H9 (cell line): ENCODE measurements around the gene BMP7. TPM values are rescaled to one million over a fixed set of nuclear protein-coding genes. Genes with fewer than 3 reads are reported as not detected.

ENCODE experiments used
- DNase-seq: peaks from one replicate; pipeline ENCODE4 v3.0.0-alpha.2; 2017
- H2AFZ ChIP-seq: one replicate; pipeline ENCODE4 v1.6.1; 2013; ENCODE audit warnings: mild to moderate bottlenecking, low read length, control low read depth, moderate library complexity
- H2AK5ac ChIP-seq: 2 replicates; pipeline ENCODE4 v1.6.1; 2013; ENCODE audit warnings: low read length, control low read depth, mixed read lengths; ENCODE audit not compliant: insufficient read length
- H2BK120ac ChIP-seq: one replicate; pipeline ENCODE4 v1.6.1; 2013; ENCODE audit warnings: low read depth, mild to moderate bottlenecking, low read length, control low read depth, inconsistent platforms; ENCODE audit not compliant: poor library complexity, severe bottlenecking
- H2BK12ac ChIP-seq: 2 replicates; pipeline ENCODE4 v1.6.1; 2013; ENCODE audit warnings: low read length, control low read depth, mixed read lengths, low read depth; ENCODE audit not compliant: insufficient read length
- H2BK15ac ChIP-seq: 2 replicates; pipeline ENCODE4 v1.6.1; 2013; ENCODE audit warnings: low read depth, low read length, control low read depth
- H2BK20ac ChIP-seq: one replicate; pipeline ENCODE4 v1.6.1; 2013; ENCODE audit warnings: low read depth, mild to moderate bottlenecking, low read length, control low read depth, inconsistent platforms; ENCODE audit not compliant: poor library complexity, severe bottlenecking
- H2BK5ac ChIP-seq: 2 replicates; pipeline ENCODE4 v1.6.1; 2013; ENCODE audit warnings: low read length, control low read depth, mixed read lengths; ENCODE audit not compliant: insufficient read length
- H3K14ac ChIP-seq: 2 replicates; pipeline ENCODE4 v1.6.1; 2013; ENCODE audit warnings: low read length, control low read depth; ENCODE audit not compliant: insufficient read depth
- H3K18ac ChIP-seq: 2 replicates; pipeline ENCODE4 v1.6.1; 2013; ENCODE audit warnings: low read depth, mild to moderate bottlenecking, mixed read lengths, low read length, control low read depth; ENCODE audit not compliant: insufficient read length
- H3K23ac ChIP-seq: 2 replicates; pipeline ENCODE4 v1.6.1; 2013; ENCODE audit warnings: low read length, control low read depth, mixed read lengths, low read depth; ENCODE audit not compliant: insufficient read length
- H3K23me2 ChIP-seq: 2 replicates; pipeline ENCODE4 v1.6.1; 2013; ENCODE audit warnings: low read depth, mild to moderate bottlenecking, mixed read lengths, low read length, control low read depth; ENCODE audit not compliant: insufficient read length, poor library complexity, severe bottlenecking
- H3K27ac ChIP-seq: 2 replicates; pipeline ENCODE4 v1.5.1; 2013; ENCODE audit warnings: low read length, control low read depth, mixed read lengths, low read depth; ENCODE audit not compliant: insufficient read length
- H3K27me3 ChIP-seq: 2 replicates; pipeline ENCODE4 v1.6.1; 2013; ENCODE audit warnings: low read length, control low read depth, inconsistent platforms; ENCODE audit not compliant: insufficient read depth
- H3K4ac ChIP-seq: 2 replicates; pipeline ENCODE4 v1.6.1; 2013; ENCODE audit warnings: low read depth, mild to moderate bottlenecking, control low read depth, inconsistent platforms, low read length, moderate library complexity
- H3K4me1 ChIP-seq: 2 replicates; pipeline ENCODE4 v1.6.1; 2013; ENCODE audit warnings: low read length, control low read depth, inconsistent platforms; ENCODE audit not compliant: insufficient read depth
- H3K4me2 ChIP-seq: 2 replicates; pipeline ENCODE4 v1.6.1; 2013; ENCODE audit warnings: low read length, control low read depth, mixed read lengths; ENCODE audit not compliant: insufficient read length, insufficient read depth
- H3K56ac ChIP-seq: 2 replicates; pipeline ENCODE4 v1.6.1; 2013; ENCODE audit warnings: low read depth, mild to moderate bottlenecking, mixed read lengths, low read length, control low read depth; ENCODE audit not compliant: insufficient read length
- H3K79me1 ChIP-seq: 2 replicates; pipeline ENCODE4 v1.6.1; 2013; ENCODE audit warnings: low read depth, mild to moderate bottlenecking, moderate library complexity, low read length, control low read depth, inconsistent platforms; ENCODE audit not compliant: insufficient read depth, poor library complexity, severe bottlenecking
- H3K79me2 ChIP-seq: 2 replicates; pipeline ENCODE4 v1.6.1; 2013; ENCODE audit warnings: low read length, control low read depth, inconsistent platforms; ENCODE audit not compliant: insufficient read depth
- H3K9ac ChIP-seq: 2 replicates; pipeline ENCODE4 v1.6.1; 2013; ENCODE audit warnings: low read length, control low read depth, mixed read lengths; ENCODE audit not compliant: insufficient read length; ENCODE audit errors: extremely low read depth
- H3K9me3 ChIP-seq: one replicate; pipeline ENCODE4 v1.6.1; 2013; ENCODE audit warnings: low read depth, low read length, inconsistent platforms; ENCODE audit not compliant: control insufficient read depth
- H3T11ph ChIP-seq: one replicate; pipeline ENCODE4 v1.6.1; 2013; ENCODE audit warnings: mild to moderate bottlenecking, low read length, control low read depth, inconsistent platforms
- H4K20me1 ChIP-seq: one replicate; pipeline ENCODE4 v1.6.1; 2013; ENCODE audit not compliant: control insufficient read depth, insufficient read length, insufficient read depth
- H4K5ac ChIP-seq: 2 replicates; pipeline ENCODE4 v1.6.1; 2013; ENCODE audit warnings: low read depth, mild to moderate bottlenecking, mixed read lengths, low read length, control low read depth; ENCODE audit not compliant: insufficient read length
- H4K8ac ChIP-seq: replicated peaks from 2 replicates; pipeline ENCODE4 v1.6.1; 2013; ENCODE audit warnings: low read length, control low read depth, mixed read lengths, low read depth; ENCODE audit not compliant: insufficient read length
- H4K91ac ChIP-seq: 2 replicates; pipeline ENCODE4 v1.6.1; 2013; ENCODE audit warnings: low read depth, mild to moderate bottlenecking, moderate library complexity, mixed read lengths, low read length, control low read depth; ENCODE audit not compliant: insufficient read length
- H3K27ac Mint-ChIP-seq, 3 experiments: 2 replicates in 2 of 3; 3 replicates in 1 of 3; pipeline ENCODE4 v1.8.0; 2020 to 2021; ENCODE audit warnings: mixed read lengths in 3 of 3, mild to moderate bottlenecking in 1 of 3, moderate library complexity in 1 of 3
- H3K27me3 Mint-ChIP-seq: 2 replicates; pipeline ENCODE4 v1.8.0; 2021; ENCODE audit warnings: low read depth, mild to moderate bottlenecking, moderate library complexity, mixed read lengths
- H3K36me3 Mint-ChIP-seq, 3 experiments: 2 replicates in 2 of 3; 3 replicates in 1 of 3; pipeline ENCODE4 v1.8.0; 2020 to 2021; ENCODE audit warnings: low read depth in 3 of 3, mixed read lengths in 3 of 3; ENCODE audit not compliant: insufficient read depth in 1 of 3
- H3K4me1 Mint-ChIP-seq, 2 experiments: 2 replicates each; pipeline ENCODE4 v1.8.0; 2020; ENCODE audit warnings: mixed read lengths in 2 of 2
- H3K4me3 Mint-ChIP-seq, 2 experiments: 2 replicates in 1 of 2; 3 replicates in 1 of 2; pipeline ENCODE4 v1.8.0; 2020 to 2021; ENCODE audit warnings: mild to moderate bottlenecking in 2 of 2, mixed read lengths in 2 of 2, moderate library complexity in 1 of 2
- H3K9me3 Mint-ChIP-seq, 2 experiments: 2 replicates in 1 of 2; 3 replicates in 1 of 2; pipeline ENCODE4 v1.8.0; 2020; ENCODE audit warnings: mild to moderate bottlenecking in 2 of 2, mixed read lengths in 2 of 2, moderate library complexity in 1 of 2
- WGBS: extraction: QIAGEN DNeasy Blood & Tissue Kit; methylation state at CpG from one replicate; pipeline ENCODE4 v1.1.7; 2013; ENCODE audit warnings: missing lambda C conversion rate, low lambda C conversion rate, mixed read lengths; ENCODE audit not compliant: insufficient read length; ENCODE audit errors: extremely low coverage; 5-methylcytosine and 5-hydroxymethylcytosine counted together
- total RNA-seq: library from RNA; stranded (reverse); gene quantifications from 2 replicates; pipeline ENCODE4 v1.2.1, GENCODE V29; 2021
- TF ChIP-seq, protein P1 (sequence below): fragments of 200-600 bp; sonication (generic); conservative IDR thresholded peaks from 3 replicates; pipeline ENCODE4 v1.8.0; 2021; ENCODE audit warnings: antibody characterized with exemption, mild to moderate bottlenecking

BMP7 gene
- total RNA-seq, 1 experiment from 2014 or later = 17.7 TPM

DNA sequence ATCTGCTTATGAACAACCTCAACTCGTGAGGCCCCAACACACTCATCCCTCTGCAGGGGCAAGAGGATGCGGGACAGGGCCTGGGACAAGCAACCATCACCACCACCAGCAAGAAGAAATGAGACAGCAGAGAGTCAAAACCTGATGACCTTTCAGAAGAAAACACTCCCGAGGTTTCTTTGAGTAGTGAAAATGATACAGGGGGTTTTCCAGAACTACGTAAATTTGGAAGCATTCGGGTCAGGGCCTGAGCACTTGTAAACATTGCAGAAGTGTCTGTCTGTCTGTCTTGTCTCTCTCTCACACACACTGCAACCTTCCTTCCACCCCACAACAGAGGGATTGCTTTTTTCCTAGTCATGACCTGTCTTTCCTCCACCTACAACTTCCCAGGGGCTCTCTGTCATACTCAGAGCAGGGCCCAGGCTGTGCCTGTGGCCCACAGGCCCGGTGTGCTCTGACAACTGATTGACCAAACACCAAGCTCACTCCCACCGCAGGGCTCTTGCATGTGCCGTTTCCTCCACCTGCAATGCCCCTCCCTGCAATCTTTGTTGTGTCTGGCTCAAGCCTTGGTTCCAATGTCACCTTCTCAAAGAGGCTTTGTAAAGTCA is 90.9 kb downstream of the BMP7 start:
- H2BK20ac ChIP-seq = no peak overlapping the region
- H3K27me3 Mint-ChIP-seq = no peaks in the 10 kb centered on the region; the same call in 1 of the 2 replicates
- H2BK120ac ChIP-seq = no peak overlapping the region
- H2BK15ac ChIP-seq = no peak overlapping the region
- no peak overlapping the region for H2BK5ac ChIP-seq
- no peak overlapping the region for H4K8ac ChIP-seq
- peaks cover 3 to 4% (median 4%) of the 10 kb centered on the region in 3 experiments; a peak in 6 of 7 replicates for H3K36me3 Mint-ChIP-seq
- no peaks in the 10 kb centered on the region for H3K79me2 ChIP-seq
- TF ChIP-seq, protein P1, sequence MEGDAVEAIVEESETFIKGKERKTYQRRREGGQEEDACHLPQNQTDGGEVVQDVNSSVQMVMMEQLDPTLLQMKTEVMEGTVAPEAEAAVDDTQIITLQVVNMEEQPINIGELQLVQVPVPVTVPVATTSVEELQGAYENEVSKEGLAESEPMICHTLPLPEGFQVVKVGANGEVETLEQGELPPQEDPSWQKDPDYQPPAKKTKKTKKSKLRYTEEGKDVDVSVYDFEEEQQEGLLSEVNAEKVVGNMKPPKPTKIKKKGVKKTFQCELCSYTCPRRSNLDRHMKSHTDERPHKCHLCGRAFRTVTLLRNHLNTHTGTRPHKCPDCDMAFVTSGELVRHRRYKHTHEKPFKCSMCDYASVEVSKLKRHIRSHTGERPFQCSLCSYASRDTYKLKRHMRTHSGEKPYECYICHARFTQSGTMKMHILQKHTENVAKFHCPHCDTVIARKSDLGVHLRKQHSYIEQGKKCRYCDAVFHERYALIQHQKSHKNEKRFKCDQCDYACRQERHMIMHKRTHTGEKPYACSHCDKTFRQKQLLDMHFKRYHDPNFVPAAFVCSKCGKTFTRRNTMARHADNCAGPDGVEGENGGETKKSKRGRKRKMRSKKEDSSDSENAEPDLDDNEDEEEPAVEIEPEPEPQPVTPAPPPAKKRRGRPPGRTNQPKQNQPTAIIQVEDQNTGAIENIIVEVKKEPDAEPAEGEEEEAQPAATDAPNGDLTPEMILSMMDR = no peak
- no peak overlapping the region; a peak in 1 of 5 replicates for H3K4me3 Mint-ChIP-seq
- no peaks in the 10 kb centered on the region for H3K27me3 ChIP-seq
- H3K4me1 ChIP-seq = no peaks in the 10 kb centered on the region; the same call in 1 of the 2 replicates
- no peak overlapping the region for H2BK12ac ChIP-seq
- H4K91ac ChIP-seq = no peak overlapping the region
- no peak overlapping the region for H4K5ac ChIP-seq
- no peaks in the 10 kb centered on the region for H3K23me2 ChIP-seq
- no CpG with 5 or more reads among the region's 8 CpGs for WGBS
- H2AFZ ChIP-seq = no peak overlapping the region
- no peak overlapping the region for H3K14ac ChIP-seq
- peak overlapping the region in 1 of 3 experiments; percentile 27; a peak in 3 of 7 replicates for H3K27ac Mint-ChIP-seq
- H4K20me1 ChIP-seq = no peaks in the 10 kb centered on the region
- H3K4me2 ChIP-seq = no peak overlapping the region
- H3T11ph ChIP-seq = no peak overlapping the region
- H3K27ac ChIP-seq = no peak overlapping the region
- H3K23ac ChIP-seq = no peak overlapping the region
- H3K18ac ChIP-seq = no peak overlapping the region
- no peaks in the 10 kb centered on the region for H3K9me3 ChIP-seq
- H3K4ac ChIP-seq = no peak overlapping the region
- H3K79me1 ChIP-seq = no peaks in the 10 kb centered on the region
- no peak overlapping the region for H3K9ac ChIP-seq
- H3K9me3 Mint-ChIP-seq = no peaks in the 10 kb centered on the region; a peak in 1 of 5 replicates
- no peak overlapping the region for H3K56ac ChIP-seq
- H2AK5ac ChIP-seq = no peak overlapping the region
- no peak for DNase-seq
- H3K4me1 Mint-ChIP-seq = peaks cover 26 to 32% of the 10 kb centered on the region in 2 experiments
